OCI-LY1 (cell line): Measurements from ENCODE around the gene ASNSD1.

Experiments
- H2AFZ ChIP-seq: fragments of 200-600 bp; sonication (generic), shearing (Covaris generic); 2 replicates; pipeline ENCODE4 v1.6.0; 2014; ENCODE audit warnings: antibody characterized with exemption, mild to moderate bottlenecking, low read length
- H3F3A ChIP-seq: fragments of 200-600 bp; sonication (generic), shearing (Covaris generic); 2 replicates; pipeline ENCODE4 v1.6.0; 2014; ENCODE audit warnings: mild to moderate bottlenecking, antibody characterized with exemption, low read length, moderate library complexity; ENCODE audit not compliant: insufficient read depth
- H3K27ac ChIP-seq: fragments of 200-600 bp; sonication (generic); 2 replicates; pipeline ENCODE4 v1.5.1; 2014; ENCODE audit warnings: low read length, mixed run types, mild to moderate bottlenecking, low read depth; ENCODE audit not compliant: poor library complexity, severe bottlenecking
- H3K27me3 ChIP-seq: fragments of 200-600 bp; sonication (generic); 2 replicates; pipeline ENCODE4 v1.6.0; 2014; ENCODE audit warnings: antibody characterized with exemption, mild to moderate bottlenecking, low read length, moderate library complexity; ENCODE audit not compliant: insufficient read depth
- H3K36me3 ChIP-seq: fragments of 200-600 bp; sonication (generic); 2 replicates; pipeline ENCODE4 v1.6.1; 2014; ENCODE audit warnings: mild to moderate bottlenecking, antibody characterized with exemption, low read length, moderate library complexity, mixed read lengths; ENCODE audit not compliant: insufficient read depth
- H3K4me1 ChIP-seq: fragments of 200-600 bp; sonication (generic); 2 replicates; pipeline ENCODE4 v1.5.1; 2014; ENCODE audit warnings: mild to moderate bottlenecking, low read length, moderate library complexity; ENCODE audit not compliant: insufficient read depth, severe bottlenecking
- H3K4me2 ChIP-seq: fragments of 200-600 bp; sonication (generic), shearing (Covaris generic); 2 replicates; pipeline ENCODE4 v1.6.1; 2014; ENCODE audit warnings: low read length
- H3K4me3 ChIP-seq: fragments of 200-600 bp; sonication (generic); 2 replicates; pipeline ENCODE4 v1.5.1; 2014; ENCODE audit warnings: low read length, low read depth, mild to moderate bottlenecking, mixed read lengths; ENCODE audit not compliant: poor library complexity, severe bottlenecking
- H3K79me2 ChIP-seq: fragments of 200-600 bp; shearing (Covaris generic); 2 replicates; pipeline ENCODE4 v1.6.1; 2016; ENCODE audit warnings: mixed run types, low read length, mixed read lengths; ENCODE audit not compliant: insufficient read depth
- H3K9ac ChIP-seq: fragments of 200-600 bp; sonication (generic), shearing (Covaris generic); 2 replicates; pipeline ENCODE4 v1.6.1; 2014; ENCODE audit warnings: mild to moderate bottlenecking, low read length, mixed read lengths
- H3K9me2 ChIP-seq: fragments of 200-600 bp; sonication (generic), shearing (Covaris generic); 2 replicates; pipeline ENCODE4 v1.6.1; 2014; ENCODE audit warnings: low read depth, mild to moderate bottlenecking, low read length, mixed read lengths
- H3K9me3 ChIP-seq: fragments of 200-600 bp; shearing (Covaris generic); 2 replicates; pipeline ENCODE4 v1.6.1; 2014; ENCODE audit warnings: low read length, mixed read lengths
- H4K20me1 ChIP-seq: fragments of 200-600 bp; sonication (generic), shearing (Covaris generic); 2 replicates; pipeline ENCODE4 v1.6.0; 2016; ENCODE audit warnings: mild to moderate bottlenecking, low read length; ENCODE audit not compliant: insufficient read depth
- EZH2 ChIP-seq: fragments of 200-600 bp; sonication (generic), shearing (Covaris generic); IDR thresholded peaks from 2 replicates; pipeline ENCODE4 v1.8.0; 2017; ENCODE audit warnings: borderline replicate concordance, mixed run types, mild to moderate bottlenecking, antibody characterized with exemption, low read length, moderate library complexity, mixed read lengths
- TF ChIP-seq, protein P1 (sequence below): fragments of 200-600 bp; sonication (generic), shearing (Covaris generic); IDR thresholded peaks from 2 replicates; pipeline ENCODE4 v1.5.1; 2017; ENCODE audit warnings: mild to moderate bottlenecking, antibody characterized with exemption, low read length, moderate library complexity, mixed read lengths

The ASNSD1 gene

DNA sequence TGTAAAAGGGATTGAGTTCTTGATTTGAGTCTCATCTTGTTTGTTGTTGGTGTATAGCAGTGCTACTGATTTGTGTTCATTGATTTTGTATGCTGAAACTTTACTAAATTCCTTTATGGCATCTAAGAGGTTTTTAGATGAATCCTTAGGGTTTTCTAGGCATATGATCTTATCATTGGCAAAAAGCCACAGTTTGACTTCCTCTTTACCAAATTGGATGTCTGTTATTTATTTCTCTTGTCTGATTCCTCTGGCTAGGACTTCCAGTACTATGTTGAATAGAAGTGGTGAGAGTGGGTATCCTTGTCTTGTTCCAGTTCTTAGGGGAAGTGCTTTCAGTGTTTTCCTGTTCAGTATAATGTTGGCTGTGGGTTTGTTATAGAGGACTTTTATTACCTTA lies 18.0 kb downstream of the ASNSD1 start:
- H4K20me1 ChIP-seq, result no peaks in the 10 kb centered on the region
- peaks cover 14% of the 10 kb centered on the region for H3K36me3 ChIP-seq
- H3K9me3 ChIP-seq, result no peaks in the 10 kb centered on the region; the same call in 1 of the 2 replicates
- H3K4me1 ChIP-seq, result peaks cover 11% of the 10 kb centered on the region
- H3K27me3 ChIP-seq, result no peaks in the 10 kb centered on the region
- no peaks in the 10 kb centered on the region for H3F3A ChIP-seq
- H3K9me2 ChIP-seq, result no peaks in the 10 kb centered on the region
- H3K9ac ChIP-seq, result no peak overlapping the region
- no peak overlapping the region for H3K4me3 ChIP-seq
- H3K79me2 ChIP-seq, result no peaks in the 10 kb centered on the region
- no peak overlapping the region for H2AFZ ChIP-seq
- H3K27ac ChIP-seq, result no peak overlapping the region
- no peak overlapping the region for H3K4me2 ChIP-seq
- TF ChIP-seq, protein P1, sequence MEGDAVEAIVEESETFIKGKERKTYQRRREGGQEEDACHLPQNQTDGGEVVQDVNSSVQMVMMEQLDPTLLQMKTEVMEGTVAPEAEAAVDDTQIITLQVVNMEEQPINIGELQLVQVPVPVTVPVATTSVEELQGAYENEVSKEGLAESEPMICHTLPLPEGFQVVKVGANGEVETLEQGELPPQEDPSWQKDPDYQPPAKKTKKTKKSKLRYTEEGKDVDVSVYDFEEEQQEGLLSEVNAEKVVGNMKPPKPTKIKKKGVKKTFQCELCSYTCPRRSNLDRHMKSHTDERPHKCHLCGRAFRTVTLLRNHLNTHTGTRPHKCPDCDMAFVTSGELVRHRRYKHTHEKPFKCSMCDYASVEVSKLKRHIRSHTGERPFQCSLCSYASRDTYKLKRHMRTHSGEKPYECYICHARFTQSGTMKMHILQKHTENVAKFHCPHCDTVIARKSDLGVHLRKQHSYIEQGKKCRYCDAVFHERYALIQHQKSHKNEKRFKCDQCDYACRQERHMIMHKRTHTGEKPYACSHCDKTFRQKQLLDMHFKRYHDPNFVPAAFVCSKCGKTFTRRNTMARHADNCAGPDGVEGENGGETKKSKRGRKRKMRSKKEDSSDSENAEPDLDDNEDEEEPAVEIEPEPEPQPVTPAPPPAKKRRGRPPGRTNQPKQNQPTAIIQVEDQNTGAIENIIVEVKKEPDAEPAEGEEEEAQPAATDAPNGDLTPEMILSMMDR, result no peak
- TF ChIP-seq EZH2, result no peak

DNA sequence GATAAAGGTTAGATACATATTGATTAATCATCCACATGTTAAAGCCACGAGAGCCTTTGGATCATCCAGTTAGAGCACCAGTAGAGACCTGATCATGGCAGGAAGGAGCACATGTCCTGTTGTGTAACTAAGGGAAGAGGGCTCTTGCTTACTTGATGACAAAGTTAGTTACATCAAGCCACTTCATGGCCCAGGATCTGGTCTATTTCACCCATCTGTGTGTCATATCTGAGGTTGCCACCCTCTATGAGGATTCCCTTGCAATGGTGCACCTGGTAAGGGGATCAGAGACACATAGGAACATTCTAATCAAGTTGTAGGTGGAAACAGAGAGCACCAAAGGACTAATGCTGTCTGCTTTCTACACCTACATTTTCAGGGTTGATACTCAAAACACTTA lies 19.9 kb downstream of the ASNSD1 start:
- H3K4me3 ChIP-seq, result no peak overlapping the region
- peaks cover 7% of the 10 kb centered on the region for H3K36me3 ChIP-seq
- no peaks in the 10 kb centered on the region for H3K79me2 ChIP-seq
- peaks cover 10% of the 10 kb centered on the region for H3K4me1 ChIP-seq
- no peaks in the 10 kb centered on the region for H3K27me3 ChIP-seq
- H3K9ac ChIP-seq, result no peak overlapping the region
- TF ChIP-seq EZH2, result no peak
- TF ChIP-seq, protein P1, result no peak
- no peak overlapping the region for H3K4me2 ChIP-seq
- H3K9me3 ChIP-seq, result no peaks in the 10 kb centered on the region; the same call in 1 of the 2 replicates
- no peaks in the 10 kb centered on the region for H3K9me2 ChIP-seq
- H4K20me1 ChIP-seq, result no peaks in the 10 kb centered on the region
- no peaks in the 10 kb centered on the region for H3F3A ChIP-seq
- H2AFZ ChIP-seq, result no peak overlapping the region
- no peak overlapping the region for H3K27ac ChIP-seq

DNA sequence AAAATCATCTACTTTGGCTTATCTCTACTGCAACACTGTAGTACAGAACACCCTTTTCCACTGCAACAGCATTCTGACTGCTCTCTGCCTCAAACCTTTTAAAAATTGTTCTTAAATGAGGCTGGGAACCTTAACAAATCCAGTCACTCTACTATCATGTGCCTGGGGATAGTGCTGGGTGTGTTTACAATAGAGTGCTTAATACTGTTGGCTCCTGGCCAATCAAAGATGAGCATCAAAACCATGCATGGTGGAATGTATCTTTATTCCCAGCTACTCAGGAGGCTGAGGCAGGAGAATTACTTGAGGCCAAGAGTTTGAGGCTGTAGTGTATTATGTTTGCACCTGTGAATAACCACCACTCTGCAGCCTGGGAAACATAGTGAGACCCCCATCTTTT lies 20.6 kb downstream of the ASNSD1 start:
- Histone ChIP-seq H3K9me3 (no peaks in the 10 kb centered on the region; the same call in 1 of the 2 replicates), H2AFZ (no peak overlapping the region), H3K9me2 (no peaks in the 10 kb centered on the region), H3F3A (no peaks in the 10 kb centered on the region), H3K36me3 (no peaks in the 10 kb centered on the region; the same call in 1 of the 2 replicates), H3K27ac (no peak overlapping the region), H3K27me3 (no peaks in the 10 kb centered on the region), H3K79me2 (no peaks in the 10 kb centered on the region), H4K20me1 (no peaks in the 10 kb centered on the region), H3K9ac (no peak overlapping the region), H3K4me2 (no peak overlapping the region), H3K4me1 (peaks cover 13% of the 10 kb centered on the region), H3K4me3 (no peak overlapping the region)
- TF ChIP-seq, protein P1, result no peak
- no peak for TF ChIP-seq EZH2
